OCI-LY3 (cell line): ENCODE measurements around the gene DAZAP1.

Experiments used
- H2AFZ ChIP-seq: fragments of 200-600, 300-600 bp; shearing (Covaris generic); 2 replicates; pipeline ENCODE4 v1.6.0; 2014; ENCODE audit warnings: antibody characterized with exemption, low read depth, low read length
- H3K27ac ChIP-seq: fragments of 200-600, 300-600 bp; sonication (generic); 2 replicates; pipeline ENCODE4 v1.5.1; 2014; ENCODE audit warnings: mild to moderate bottlenecking, low read length, moderate library complexity, mixed read lengths
- H3K27me3 ChIP-seq: fragments of 200-600, 300-600 bp; sonication (generic); 2 replicates; pipeline ENCODE4 v1.6.1; 2014; ENCODE audit warnings: low read depth, low read length, mixed read lengths
- H3K36me3 ChIP-seq: fragments of 200-600, 300-600 bp; sonication (generic); replicated peaks from 2 replicates; pipeline ENCODE3; 2014; ENCODE audit warnings: low read depth, low read length, mixed read lengths
- H3K4me1 ChIP-seq: fragments of 300-600, 200-600 bp; sonication (generic); 2 replicates; pipeline ENCODE4 v1.6.1; 2014; ENCODE audit warnings: low read length, mixed read lengths
- H3K4me2 ChIP-seq: fragments of 200-600, 300-600 bp; sonication (generic); 2 replicates; pipeline ENCODE4 v1.6.1; 2014; ENCODE audit warnings: low read length, mixed read lengths
- H3K4me3 ChIP-seq: fragments of 300-600, 200-600 bp; sonication (generic); 2 replicates; pipeline ENCODE4 v1.5.1; 2014; ENCODE audit warnings: antibody characterized with exemption, mild to moderate bottlenecking, low read length, moderate library complexity
- H3K79me2 ChIP-seq: fragments of 300-600, 200-600 bp; shearing (Covaris generic); 2 replicates; pipeline ENCODE4 v1.6.1; 2014; ENCODE audit warnings: mild to moderate bottlenecking, low read length, mixed read lengths
- H3K9ac ChIP-seq: fragments of 300-600, 200-600 bp; shearing (Covaris generic); 2 replicates; pipeline ENCODE4 v1.6.0; 2014; ENCODE audit warnings: mild to moderate bottlenecking, low read length, moderate library complexity
- H3K9me3 ChIP-seq: fragments of 200-600, 300-600 bp; shearing (Covaris generic); 2 replicates; pipeline ENCODE4 v1.6.1; 2014; ENCODE audit warnings: low read length, mixed read lengths; ENCODE audit not compliant: insufficient read depth
- H4K20me1 ChIP-seq: fragments of 200-600, 300-600 bp; sonication (generic); 2 replicates; pipeline ENCODE4 v1.6.1; 2016; ENCODE audit warnings: low read length, mixed read lengths; ENCODE audit not compliant: insufficient read depth
- CTCF ChIP-seq: fragments of 200-600, 300-600 bp; sonication (generic); IDR thresholded peaks from 2 replicates; pipeline ENCODE4 v1.5.1; 2014; ENCODE audit warnings: antibody characterized with exemption, low read length, low read depth
- EZH2phosphoT487 ChIP-seq: fragments of 200-600 bp; shearing (Covaris generic); IDR thresholded peaks from 2 replicates; pipeline ENCODE4 v1.6.1; 2018; ENCODE audit warnings: antibody characterized with exemption, mixed run types, low read depth

Gene DAZAP1

GRCh38 chr19:1383017-1383311 lies 24.4 kb upstream of the DAZAP1 start:
- peaks cover 5% of the 10 kb centered on the region for H3K36me3 ChIP-seq
- H3K79me2 ChIP-seq, result peaks cover 37% of the 10 kb centered on the region
- TF ChIP-seq CTCF, result peak; percentile 33
- TF ChIP-seq EZH2phosphoT487, result no peak
- H3K4me3 ChIP-seq, result peak overlapping the region; percentile 91
- H4K20me1 ChIP-seq, result no peaks in the 10 kb centered on the region
- H3K9me3 ChIP-seq, result no peaks in the 10 kb centered on the region
- peak overlapping the region; percentile 89 for H3K4me2 ChIP-seq
- peaks cover 11% of the 10 kb centered on the region for H3K4me1 ChIP-seq
- peak overlapping the region; percentile 54 for H3K9ac ChIP-seq
- no peaks in the 10 kb centered on the region for H3K27me3 ChIP-seq
- H3K27ac ChIP-seq, result no peak overlapping the region
- H2AFZ ChIP-seq, result peak overlapping the region; percentile 23; the same call in 1 of the 2 replicates

DNA sequence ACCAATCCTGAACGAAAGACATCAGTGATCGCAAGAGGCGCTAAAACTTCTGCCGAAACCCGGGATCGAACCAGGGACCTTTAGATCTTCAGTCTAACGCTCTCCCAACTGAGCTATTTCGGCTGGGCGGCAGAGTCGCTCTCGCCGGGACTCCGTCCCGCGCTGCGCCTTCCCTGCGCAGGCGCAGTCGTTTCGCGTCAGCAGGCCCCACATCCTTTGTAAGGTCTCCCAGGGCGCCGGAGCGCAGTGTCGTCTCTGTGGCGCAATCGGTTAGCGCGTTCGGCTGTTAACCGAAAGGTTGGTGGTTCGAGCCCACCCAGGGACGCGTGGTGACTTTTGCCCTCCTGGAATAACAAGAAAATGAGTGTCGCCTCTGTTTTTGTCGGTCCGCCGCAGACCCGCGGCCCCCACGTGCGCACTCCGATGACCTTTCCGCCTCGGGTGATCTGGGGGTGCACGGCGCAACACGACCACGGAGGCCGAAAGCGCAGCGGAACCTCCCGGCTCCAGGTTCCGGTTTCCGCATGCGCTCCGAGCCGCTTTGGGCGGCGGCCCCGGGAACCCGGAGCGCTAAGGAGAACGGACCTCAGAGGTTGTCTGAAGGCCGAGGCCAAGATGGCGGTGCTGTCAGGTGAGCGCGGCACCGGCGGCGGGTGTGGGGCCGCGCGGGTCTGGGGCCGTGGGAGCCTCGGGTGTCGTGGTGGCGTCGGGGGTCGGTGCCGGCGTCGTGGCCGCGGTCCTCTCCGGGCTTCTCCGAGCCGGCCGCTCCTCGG lies 23.9 kb upstream of the DAZAP1 start, which contains the start of gene NDUFS7:
Gene NDUFS7, plus strand, starts transcription at position 596 of the 773 bp plus-strand sequence. Its CDS starts 20 bp downstream, at position 616.
- H3K4me1 ChIP-seq, result peaks cover 11% of the 10 kb centered on the region
- peaks cover 38% of the 10 kb centered on the region for H3K79me2 ChIP-seq
- no peaks in the 10 kb centered on the region for H3K9me3 ChIP-seq
- H3K27me3 ChIP-seq, result no peaks in the 10 kb centered on the region
- H3K27ac ChIP-seq, result peak within 1 kb of the TSS; percentile 80
- TF ChIP-seq CTCF (no peak), EZH2phosphoT487 (no peak)
- peak within 1 kb of the TSS; percentile 23; the same call in 1 of the 2 replicates for H2AFZ ChIP-seq
- H3K9ac ChIP-seq, result peak within 1 kb of the TSS; percentile 80
- H3K4me2 ChIP-seq, result peak within 1 kb of the TSS; percentile 89
- H4K20me1 ChIP-seq, result no peaks in the 10 kb centered on the region
- peaks cover 10% of the 10 kb centered on the region for H3K36me3 ChIP-seq
- H3K4me3 ChIP-seq, result peak within 1 kb of the TSS; percentile 91

- H3K4me3 ChIP-seq, result peak overlapping the region; percentile 91
- H3K27ac ChIP-seq, result peak overlapping the region; percentile 80
- H3K4me1 ChIP-seq, result peaks cover 11% of the 10 kb centered on the region
- no peaks in the 10 kb centered on the region for H3K27me3 ChIP-seq
- no peaks in the 10 kb centered on the region for H4K20me1 ChIP-seq
- peaks cover 16% of the 10 kb centered on the region for H3K36me3 ChIP-seq
- peak overlapping the region; percentile 80 for H3K9ac ChIP-seq
- H3K4me2 ChIP-seq, result peak overlapping the region; percentile 89
- H3K79me2 ChIP-seq, result peaks cover 38% of the 10 kb centered on the region
- no peaks in the 10 kb centered on the region for H3K9me3 ChIP-seq
- H2AFZ ChIP-seq, result peak overlapping the region; percentile 18; the same call in 1 of the 2 replicates
- TF ChIP-seq CTCF (no peak), EZH2phosphoT487 (no peak)
These were observed 23.3 kb upstream of the DAZAP1 start for GRCh38 chr19:1384085-1384462.

DNA sequence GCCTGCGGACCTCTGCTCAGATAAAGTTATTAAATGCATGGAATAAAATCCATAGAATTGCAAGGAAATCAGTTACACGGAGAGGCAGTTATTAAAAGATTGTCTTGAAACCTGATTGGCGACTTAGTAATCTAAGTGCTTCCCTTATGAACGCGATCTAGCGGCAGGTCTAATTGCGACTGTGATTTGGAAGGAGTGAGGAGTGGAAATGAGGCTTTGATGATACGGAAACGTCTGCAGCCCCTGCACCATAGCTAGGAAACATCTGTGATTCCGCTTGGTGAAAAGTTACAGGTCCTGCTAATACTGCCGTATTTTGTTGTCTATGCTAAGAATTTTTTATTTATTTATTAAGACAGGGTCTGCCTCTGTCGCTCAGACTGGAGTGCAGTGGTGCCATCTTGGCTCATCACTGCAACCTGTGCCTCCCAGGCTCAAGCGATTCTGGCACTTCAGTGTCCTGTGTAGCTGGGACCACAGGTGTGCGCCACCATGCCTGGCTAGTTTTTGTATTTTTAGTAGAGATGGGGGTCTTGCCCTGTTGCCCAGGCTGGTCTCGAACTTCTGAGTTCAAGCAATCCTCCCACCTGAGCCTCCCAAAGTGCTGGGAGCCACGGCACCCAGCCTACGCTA lies 22.8 kb upstream of the DAZAP1 start:
- TF ChIP-seq EZH2phosphoT487 (no peak), CTCF (no peak)
- Histone ChIP-seq H3K4me1 (peaks cover 11% of the 10 kb centered on the region), H3K79me2 (peaks cover 38% of the 10 kb centered on the region), H3K4me2 (peak overlapping the region; percentile 89), H3K27me3 (no peaks in the 10 kb centered on the region), H3K27ac (no peak overlapping the region; the same call in 1 of the 2 replicates), H3K9me3 (no peaks in the 10 kb centered on the region), H2AFZ (no peak overlapping the region), H3K9ac (peak overlapping the region; percentile 80), H3K36me3 (peaks cover 21% of the 10 kb centered on the region), H4K20me1 (no peaks in the 10 kb centered on the region), H3K4me3 (peak overlapping the region; percentile 91)
